DND-41 (cell line): Measurements from ENCODE around the gene PLPP7.
"Not testable (repeated sequence)": the region's sequence is repeated elsewhere in the genome, so short reads cannot be mapped to it uniquely, and the experiment has no call there.

Experiments used
- ATAC-seq: fragments of 200-7000 bp; cut with Tn5 transposase; 3 replicates; pipeline ENCODE4 v1.9.1; 2021; ENCODE audit warnings: low read depth; ENCODE audit not compliant: insufficient read depth
- DNase-seq: peaks from one replicate; pipeline ENCODE4 v3.0.0-alpha.2; 2020
- H2AFZ ChIP-seq: 2 replicates; pipeline ENCODE4 v1.6.0; 2012; ENCODE audit warnings: low read depth, low read length
- H3K27ac ChIP-seq: 2 replicates; pipeline ENCODE4 v1.5.1; 2012; ENCODE audit warnings: low read length, inconsistent platforms
- H3K27me3 ChIP-seq: fragments of 200-600 bp; sonication (generic); 2 replicates; pipeline ENCODE4 v1.6.0; 2012; ENCODE audit warnings: low read length, mild to moderate bottlenecking, inconsistent platforms; ENCODE audit not compliant: insufficient read depth, poor library complexity
- H3K36me3 ChIP-seq: 2 replicates; pipeline ENCODE4 v1.5.1; 2012; ENCODE audit warnings: low read length, inconsistent platforms; ENCODE audit not compliant: insufficient read depth
- H3K4me1 ChIP-seq: 2 replicates; pipeline ENCODE4 v1.5.1; 2012; ENCODE audit warnings: mild to moderate bottlenecking, low read length; ENCODE audit not compliant: insufficient read depth
- H3K4me2 ChIP-seq: 2 replicates; pipeline ENCODE4 v1.6.0; 2012; ENCODE audit warnings: mild to moderate bottlenecking, moderate library complexity, low read length, inconsistent platforms; ENCODE audit not compliant: insufficient read depth
- H3K4me3 ChIP-seq, 2 experiments: fragments of 200-600 bp in 1 of 2; shearing (Covaris generic) in 1 of 2; 2 replicates each; pipeline ENCODE4 v1.5.1; 2012 to 2016; ENCODE audit warnings: inconsistent platforms in 2 of 2, low read length in 2 of 2, mild to moderate bottlenecking in 2 of 2, low read depth in 1 of 2, moderate library complexity in 1 of 2
- H3K79me2 ChIP-seq: 2 replicates; pipeline ENCODE4 v1.6.0; 2012; ENCODE audit warnings: low read length, inconsistent platforms; ENCODE audit not compliant: insufficient read depth
- H3K9ac ChIP-seq: 2 replicates; pipeline ENCODE4 v1.6.0; 2012; ENCODE audit warnings: low read depth, mild to moderate bottlenecking, inconsistent platforms, low read length, moderate library complexity
- H3K9me3 ChIP-seq: 2 replicates; pipeline ENCODE4 v1.5.1; 2012; ENCODE audit warnings: low read length, moderate library complexity, mild to moderate bottlenecking, inconsistent platforms; ENCODE audit not compliant: insufficient read depth, severe bottlenecking
- H4K20me1 ChIP-seq: 2 replicates; pipeline ENCODE4 v1.6.0; 2012; ENCODE audit warnings: low read length; ENCODE audit not compliant: insufficient read depth
- EZH2 ChIP-seq: IDR thresholded peaks from 3 replicates; pipeline ENCODE4 v1.6.1; 2012; ENCODE audit warnings: borderline replicate concordance, low read depth, mild to moderate bottlenecking, moderate library complexity, low read length, inconsistent platforms; ENCODE audit not compliant: severe bottlenecking
- TF ChIP-seq, protein P1 (sequence below): IDR thresholded peaks from 2 replicates; pipeline ENCODE4 v1.5.1; 2012; ENCODE audit warnings: borderline replicate concordance, low read length, moderate library complexity, mild to moderate bottlenecking; ENCODE audit not compliant: poor library complexity, severe bottlenecking; ENCODE audit errors: extremely low read depth

Gene PLPP7

DNA sequence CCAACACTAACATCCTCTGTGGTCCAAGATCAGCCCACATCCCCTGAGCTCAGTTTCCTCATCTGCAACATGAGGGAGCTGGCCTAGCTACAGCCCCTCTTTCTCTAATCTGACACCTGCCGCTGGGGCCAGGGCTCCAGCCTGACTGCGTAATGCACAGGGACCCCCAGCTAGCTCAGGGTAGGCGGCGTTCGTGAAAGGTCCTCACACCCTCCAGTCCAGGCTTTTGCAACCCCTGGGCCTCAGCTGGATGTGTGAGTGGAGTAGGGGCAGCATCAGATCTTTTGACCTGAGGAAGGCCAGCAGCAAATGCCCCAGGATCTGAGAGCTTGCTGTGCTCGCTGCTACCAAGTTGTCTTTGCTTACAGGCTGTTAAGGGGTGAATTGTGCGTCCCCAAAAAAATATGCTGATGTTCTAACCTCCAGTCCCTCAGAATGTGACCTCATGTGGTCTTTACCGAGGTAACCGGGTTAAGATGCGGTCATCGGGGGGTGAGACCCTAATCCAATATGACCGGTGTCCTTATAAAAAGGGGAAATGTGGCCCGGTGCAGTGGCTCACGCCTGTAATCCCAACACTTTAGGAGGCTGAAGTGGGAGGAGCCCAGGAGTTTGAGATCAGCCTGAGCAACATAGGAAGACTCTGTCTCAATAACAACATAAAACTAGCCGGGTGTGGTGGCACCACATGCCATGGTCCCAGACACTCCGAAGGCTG, 47.8 kb downstream of the PLPP7 start:
- Histone ChIP-seq H3K4me2 (no peak overlapping the region), H2AFZ (no peak overlapping the region), H3K36me3 (no peaks in the 10 kb centered on the region), H3K27ac (no peak overlapping the region), H3K4me3 (no peak overlapping the region), H3K9ac (no peak overlapping the region), H4K20me1 (no peaks in the 10 kb centered on the region), H3K27me3 (no peaks in the 10 kb centered on the region), H3K4me1 (peaks cover 3% of the 10 kb centered on the region; the same call in 1 of the 2 replicates), H3K79me2 (no peaks in the 10 kb centered on the region), H3K9me3 (no peaks in the 10 kb centered on the region)
- DNase-seq, result no peak
- TF ChIP-seq EZH2, result no peak
- TF ChIP-seq, protein P1, sequence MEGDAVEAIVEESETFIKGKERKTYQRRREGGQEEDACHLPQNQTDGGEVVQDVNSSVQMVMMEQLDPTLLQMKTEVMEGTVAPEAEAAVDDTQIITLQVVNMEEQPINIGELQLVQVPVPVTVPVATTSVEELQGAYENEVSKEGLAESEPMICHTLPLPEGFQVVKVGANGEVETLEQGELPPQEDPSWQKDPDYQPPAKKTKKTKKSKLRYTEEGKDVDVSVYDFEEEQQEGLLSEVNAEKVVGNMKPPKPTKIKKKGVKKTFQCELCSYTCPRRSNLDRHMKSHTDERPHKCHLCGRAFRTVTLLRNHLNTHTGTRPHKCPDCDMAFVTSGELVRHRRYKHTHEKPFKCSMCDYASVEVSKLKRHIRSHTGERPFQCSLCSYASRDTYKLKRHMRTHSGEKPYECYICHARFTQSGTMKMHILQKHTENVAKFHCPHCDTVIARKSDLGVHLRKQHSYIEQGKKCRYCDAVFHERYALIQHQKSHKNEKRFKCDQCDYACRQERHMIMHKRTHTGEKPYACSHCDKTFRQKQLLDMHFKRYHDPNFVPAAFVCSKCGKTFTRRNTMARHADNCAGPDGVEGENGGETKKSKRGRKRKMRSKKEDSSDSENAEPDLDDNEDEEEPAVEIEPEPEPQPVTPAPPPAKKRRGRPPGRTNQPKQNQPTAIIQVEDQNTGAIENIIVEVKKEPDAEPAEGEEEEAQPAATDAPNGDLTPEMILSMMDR, result no peak
- no peak for ATAC-seq

DNA sequence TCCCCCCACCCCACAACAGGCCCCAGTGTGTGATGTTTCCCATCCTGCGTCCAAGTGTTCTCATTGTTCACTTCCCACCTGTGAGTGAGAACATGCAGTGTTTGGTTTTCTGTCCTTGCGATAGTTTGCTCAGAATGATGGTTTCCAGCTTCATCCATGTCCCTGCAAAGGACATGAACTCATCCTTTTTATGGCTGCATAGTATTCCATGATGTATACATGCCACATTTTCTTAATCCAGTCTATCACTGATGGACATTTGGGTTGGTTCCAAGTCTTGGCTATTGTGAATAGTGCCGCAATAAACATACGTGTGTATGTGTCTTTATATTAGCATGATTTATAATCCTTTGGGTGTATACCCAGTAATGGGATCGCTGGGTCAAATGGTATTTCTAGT, 49.7 kb downstream of the PLPP7 start:
- not testable (repeated sequence) for H3K9me3 ChIP-seq, H2AFZ ChIP-seq, ATAC-seq, H3K36me3 ChIP-seq, H3K4me1 ChIP-seq, H3K79me2 ChIP-seq, H3K27ac ChIP-seq, H4K20me1 ChIP-seq, H3K27me3 ChIP-seq, H3K9ac ChIP-seq, DNase-seq, H3K4me2 ChIP-seq, H3K4me3 ChIP-seq

DNA sequence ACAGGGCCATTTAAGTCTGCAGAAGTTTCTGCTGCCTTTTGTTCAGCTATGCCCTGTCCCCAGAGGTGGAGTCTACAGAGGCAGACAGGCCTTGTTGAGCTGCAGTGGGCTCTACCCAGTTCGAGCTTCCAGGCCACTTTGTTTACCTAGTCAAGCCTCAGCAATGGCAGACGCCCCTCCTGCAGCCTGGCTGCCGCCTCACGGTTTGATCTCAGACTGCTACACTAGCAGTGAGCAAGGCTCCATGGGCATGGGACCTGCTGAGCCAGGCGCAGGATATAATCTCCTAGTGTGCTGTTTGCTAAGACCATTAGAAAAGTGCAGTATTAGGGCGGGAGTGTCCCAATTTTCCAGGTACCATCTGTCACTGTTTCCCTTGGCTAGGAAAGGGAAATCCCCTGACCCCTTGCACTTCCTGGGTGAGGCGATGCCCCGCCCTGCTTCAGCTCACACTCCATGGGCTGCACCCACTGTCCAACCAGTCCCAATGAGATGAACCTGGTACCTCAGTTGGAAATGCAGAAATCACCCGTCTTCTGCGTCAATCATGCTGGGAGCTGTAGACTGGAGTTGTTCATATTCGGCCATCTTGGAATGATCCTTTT, 55.5 kb downstream of the PLPP7 start:
- not testable (repeated sequence) for H3K9ac ChIP-seq, H4K20me1 ChIP-seq, H2AFZ ChIP-seq, H3K4me1 ChIP-seq, H3K36me3 ChIP-seq, H3K27me3 ChIP-seq, H3K4me2 ChIP-seq, H3K4me3 ChIP-seq, H3K79me2 ChIP-seq, H3K9me3 ChIP-seq, H3K27ac ChIP-seq, DNase-seq, ATAC-seq

DNA sequence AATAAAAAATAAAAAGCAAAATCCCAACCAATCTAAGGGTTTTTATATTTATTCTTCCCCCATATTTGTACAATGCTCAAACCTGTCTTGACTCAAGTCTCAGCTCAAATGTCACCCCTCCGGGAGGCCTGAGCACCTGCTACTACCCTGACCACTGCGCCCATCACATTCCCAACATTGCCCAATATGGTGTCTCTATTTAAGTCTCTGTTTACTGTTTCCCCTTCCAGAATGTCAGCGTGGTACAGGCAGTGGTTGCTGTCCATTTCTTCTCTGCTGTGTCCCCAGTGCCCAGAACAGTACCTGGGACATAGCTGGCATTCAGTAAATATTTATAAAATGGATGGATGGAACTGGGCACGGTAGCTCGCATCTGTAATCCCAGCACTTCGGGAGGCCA, 57.0 kb downstream of the PLPP7 start:
- no peak overlapping the region for H2AFZ ChIP-seq
- H3K27ac ChIP-seq, result no peak overlapping the region
- no peak overlapping the region for H3K4me2 ChIP-seq
- H3K4me1 ChIP-seq, result peaks cover 10% of the 10 kb centered on the region
- no peaks in the 10 kb centered on the region for H4K20me1 ChIP-seq
- no peak for DNase-seq
- H3K9ac ChIP-seq, result no peak overlapping the region
- H3K9me3 ChIP-seq, result no peaks in the 10 kb centered on the region
- H3K27me3 ChIP-seq, result no peaks in the 10 kb centered on the region
- no peak for ATAC-seq
- H3K4me3 ChIP-seq, result no peak overlapping the region
- no peaks in the 10 kb centered on the region for H3K79me2 ChIP-seq
- H3K36me3 ChIP-seq, result no peaks in the 10 kb centered on the region
- TF ChIP-seq EZH2, result no peak
- TF ChIP-seq, protein P1, result no peak
